Tibial artery (tissue), 4 donors: ENCODE data around the gene FAM236A.
"Not testable (repeated sequence)": the region's sequence is repeated elsewhere in the genome, so short reads cannot be mapped to it uniquely, and the experiment has no call there.

Experiments
- DNase-seq, 2 donors: peaks; one replicate each; pipeline ENCODE4 v3.0.0-alpha.2; 2019
- H3K27ac ChIP-seq, 2 donors: fragments of 200-600 bp; sonication (generic) in 1 of 2; 1 replicate in 1 of 2; 2 replicates in 1 of 2; pipeline ENCODE4 v1.5.1; 2018 to 2019; ENCODE audit warnings: mild to moderate bottlenecking in 1 of 2
- H3K27me3 ChIP-seq, 2 donors: fragments of 200-600 bp; sonication (generic) in 1 of 2; one replicate each; pipeline versions ENCODE4 v1.5.1 to v1.6.0; 2016 to 2019
- H3K36me3 ChIP-seq, 3 donors: fragments of 200-600 bp; sonication (generic) in 2 of 3; one replicate each; pipeline ENCODE4 v1.5.1; 2016 to 2019; ENCODE audit warnings: mild to moderate bottlenecking in 2 of 3
- H3K4me1 ChIP-seq, 4 donors: fragments of 200-600 bp; sonication (generic) in 2 of 4; 1 replicate in 3 of 4; 2 replicates in 1 of 4; pipeline ENCODE4 v1.5.1; 2016 to 2019
- H3K4me3 ChIP-seq, 2 donors: fragments of 200-600 bp; sonication (generic) in 1 of 2; 1 replicate in 1 of 2; 2 replicates in 1 of 2; pipeline ENCODE4 v1.5.1; 2018 to 2019; ENCODE audit warnings: mild to moderate bottlenecking in 2 of 2
- H3K9me3 ChIP-seq, 3 donors: fragments of 200-600 bp; sonication (generic) in 1 of 3; one replicate each; pipeline ENCODE4 v1.5.1; 2016 to 2019
- intact Hi-C: fragments of 100-400 bp; cut with DNase I; formaldehyde crosslinking; loops from one replicate; pipeline ENCODE4 v1.15.0; 2023; ENCODE audit warnings: low total_unique reads

Gene FAM236A

GRCh38 chrX:72937906-72938305, at the start of gene FAM236A:
FAM236A (plus strand) TSS chrX:72938206; CDS start chrX:72938263, 57 bp downstream.
- H3K4me1 ChIP-seq, H3K36me3 ChIP-seq, H3K27ac ChIP-seq, H3K4me3 ChIP-seq, H3K27me3 ChIP-seq, H3K9me3 ChIP-seq, intact Hi-C loops, DNase-seq: not testable (repeated sequence)

DNA sequence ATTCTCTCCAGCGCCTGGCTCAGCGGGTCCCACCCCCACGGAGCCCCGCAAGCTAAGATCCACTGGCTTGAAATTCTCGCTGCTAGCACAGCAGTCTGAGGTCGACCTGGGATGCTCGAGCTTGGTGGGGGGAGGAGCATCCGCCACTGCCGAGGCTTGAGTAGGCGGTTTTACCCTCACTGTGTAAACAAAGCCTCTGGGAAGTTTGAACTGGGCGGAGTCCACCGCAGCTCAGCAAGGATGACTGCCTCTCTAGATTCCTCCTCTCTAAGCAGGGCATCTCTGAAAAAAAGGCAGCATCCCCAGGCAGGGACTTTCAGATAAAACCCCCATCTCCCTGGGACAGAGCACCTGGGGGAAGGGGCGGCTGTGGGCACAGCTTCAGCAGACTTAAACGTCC, 48.3 kb upstream of the FAM236A start:
- H3K4me1 ChIP-seq, H3K36me3 ChIP-seq, H3K9me3 ChIP-seq, intact Hi-C loops, H3K27me3 ChIP-seq, DNase-seq, H3K27ac ChIP-seq, H3K4me3 ChIP-seq: not testable (repeated sequence)

GRCh38 chrX:72912315-72912714, 25.7 kb upstream of the FAM236A start, which contains the start of gene FAM236C:
FAM236C (plus strand) TSS chrX:72912615; CDS start chrX:72912715, 100 bp downstream.
- H3K4me1 ChIP-seq, H3K27ac ChIP-seq, DNase-seq, H3K36me3 ChIP-seq, H3K9me3 ChIP-seq, intact Hi-C loops, H3K4me3 ChIP-seq, H3K27me3 ChIP-seq: not testable (repeated sequence)

DNA sequence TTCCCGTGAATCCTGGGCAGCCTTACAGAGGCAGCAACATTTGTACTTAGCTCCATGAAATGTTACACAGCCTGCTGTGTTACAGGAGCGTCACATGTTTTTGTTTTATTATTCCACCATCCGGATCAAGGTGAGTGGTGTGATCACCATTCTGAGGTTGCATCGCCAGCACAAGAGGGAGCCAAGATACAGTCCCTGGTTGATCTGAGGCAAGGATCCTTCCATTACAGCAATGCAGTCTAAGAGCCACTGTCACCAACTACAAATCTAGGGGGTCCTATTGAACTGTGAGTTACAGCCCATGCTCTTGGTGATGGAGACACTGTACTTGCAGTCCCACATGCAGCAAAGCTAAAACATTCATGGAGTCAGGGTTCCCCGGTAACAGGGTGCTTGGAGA, 21.9 kb upstream of the FAM236A start:
- H3K4me3 ChIP-seq, intact Hi-C loops, DNase-seq, H3K27me3 ChIP-seq, H3K9me3 ChIP-seq, H3K27ac ChIP-seq, H3K36me3 ChIP-seq, H3K4me1 ChIP-seq: not testable (repeated sequence)

DNA sequence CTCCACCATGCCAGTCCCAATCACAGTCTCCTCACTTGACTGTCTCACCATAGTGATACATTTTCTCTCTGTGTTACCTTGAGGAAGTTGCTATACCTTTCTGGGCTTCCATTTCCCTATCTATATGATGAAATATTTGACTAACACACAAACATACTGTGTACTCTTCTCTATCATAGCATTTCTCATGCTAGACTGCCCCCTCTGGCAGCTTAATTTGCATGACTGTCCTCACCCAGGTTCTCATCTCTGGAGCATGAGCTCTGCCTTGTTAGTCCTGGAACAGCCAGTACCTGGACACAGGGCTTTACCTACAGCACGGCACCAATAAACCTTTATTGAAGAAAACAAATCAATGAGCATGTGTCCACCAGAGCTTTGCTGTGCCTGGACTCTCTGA, 5.7 kb upstream of the FAM236A start:
- H3K27ac ChIP-seq, H3K4me3 ChIP-seq, DNase-seq, H3K9me3 ChIP-seq, H3K4me1 ChIP-seq, intact Hi-C loops, H3K36me3 ChIP-seq, H3K27me3 ChIP-seq: not testable (repeated sequence)

DNA sequence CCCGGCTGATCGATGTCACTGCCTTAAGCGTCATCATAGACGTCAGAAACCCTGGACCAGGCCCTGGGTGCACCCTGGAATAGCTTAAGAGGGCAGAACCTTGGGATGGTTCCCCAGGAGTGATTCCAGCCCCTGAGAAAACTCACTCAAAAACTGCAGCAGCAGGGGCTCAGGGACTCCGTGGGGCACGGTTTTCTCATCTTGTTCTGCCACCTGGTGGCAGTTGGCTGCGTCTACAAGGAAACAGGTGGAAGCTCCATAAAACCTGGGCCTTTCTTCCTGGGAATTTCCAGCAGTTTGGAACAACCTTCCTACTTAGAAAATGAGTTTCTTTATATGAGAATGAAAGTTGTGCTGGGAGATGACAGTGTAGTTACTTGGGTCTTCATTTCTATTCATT, 1.6 kb upstream of the FAM236A start:
- H3K27ac ChIP-seq, intact Hi-C loops, H3K4me1 ChIP-seq, H3K9me3 ChIP-seq, H3K4me3 ChIP-seq, H3K27me3 ChIP-seq, H3K36me3 ChIP-seq, DNase-seq: not testable (repeated sequence)

DNA sequence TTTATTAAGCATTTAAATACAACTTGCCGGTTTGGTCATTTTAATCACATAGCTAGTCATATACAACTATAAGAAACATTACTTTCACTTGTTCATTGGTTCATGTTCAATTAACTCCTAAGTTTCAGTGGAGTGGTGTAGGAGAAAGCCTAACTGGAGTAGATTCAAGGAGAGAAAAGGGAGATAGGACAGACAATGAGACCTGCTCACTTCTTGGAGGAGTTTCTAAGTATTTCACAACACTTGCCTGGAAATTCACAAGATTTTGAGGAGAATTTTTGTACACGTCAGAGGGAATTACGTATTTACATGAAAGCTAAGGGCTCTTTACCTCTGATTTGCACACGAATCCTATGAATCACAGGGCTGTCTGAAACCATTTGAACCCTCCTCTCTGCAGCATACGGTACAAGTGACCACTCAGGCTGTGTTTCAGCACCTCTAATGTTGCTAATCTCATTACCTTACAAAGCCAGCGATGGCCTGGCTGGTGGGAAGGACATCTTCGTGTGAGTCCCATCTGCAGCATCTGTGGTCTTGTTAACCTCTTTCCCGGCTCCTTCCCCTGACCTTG, 1.0 kb upstream of the FAM236A start:
- DNase-seq, intact Hi-C loops: not testable (repeated sequence)

DNA sequence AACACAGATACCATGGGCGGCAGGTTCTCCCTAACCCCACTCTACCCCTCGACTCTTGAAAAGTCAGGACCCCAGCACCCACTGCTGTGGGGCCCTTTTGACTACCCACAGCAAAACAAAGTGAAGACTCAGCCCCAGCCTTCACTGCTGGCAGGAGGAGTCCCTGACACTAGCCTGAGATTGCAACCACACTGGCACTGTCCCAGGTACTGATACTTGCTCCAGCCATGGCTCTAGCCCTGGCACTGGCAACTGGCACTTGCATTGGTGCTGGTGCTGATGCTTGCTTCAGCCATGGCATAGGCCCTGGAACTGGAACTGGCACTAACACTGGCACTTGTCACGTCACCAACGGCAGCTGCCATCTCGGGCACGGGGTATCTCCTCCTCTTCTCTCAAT, 4.3 kb downstream of the FAM236A start:
- H3K4me1 ChIP-seq, H3K4me3 ChIP-seq, intact Hi-C loops, H3K27me3 ChIP-seq, H3K27ac ChIP-seq, DNase-seq, H3K36me3 ChIP-seq, H3K9me3 ChIP-seq: not testable (repeated sequence)

More for the DNA sequence above, 1.0 kb upstream of the FAM236A start:
- not testable (repeated sequence) for H3K4me3 ChIP-seq, H3K36me3 ChIP-seq, H3K27ac ChIP-seq, H3K9me3 ChIP-seq, H3K4me1 ChIP-seq, H3K27me3 ChIP-seq

DNA sequence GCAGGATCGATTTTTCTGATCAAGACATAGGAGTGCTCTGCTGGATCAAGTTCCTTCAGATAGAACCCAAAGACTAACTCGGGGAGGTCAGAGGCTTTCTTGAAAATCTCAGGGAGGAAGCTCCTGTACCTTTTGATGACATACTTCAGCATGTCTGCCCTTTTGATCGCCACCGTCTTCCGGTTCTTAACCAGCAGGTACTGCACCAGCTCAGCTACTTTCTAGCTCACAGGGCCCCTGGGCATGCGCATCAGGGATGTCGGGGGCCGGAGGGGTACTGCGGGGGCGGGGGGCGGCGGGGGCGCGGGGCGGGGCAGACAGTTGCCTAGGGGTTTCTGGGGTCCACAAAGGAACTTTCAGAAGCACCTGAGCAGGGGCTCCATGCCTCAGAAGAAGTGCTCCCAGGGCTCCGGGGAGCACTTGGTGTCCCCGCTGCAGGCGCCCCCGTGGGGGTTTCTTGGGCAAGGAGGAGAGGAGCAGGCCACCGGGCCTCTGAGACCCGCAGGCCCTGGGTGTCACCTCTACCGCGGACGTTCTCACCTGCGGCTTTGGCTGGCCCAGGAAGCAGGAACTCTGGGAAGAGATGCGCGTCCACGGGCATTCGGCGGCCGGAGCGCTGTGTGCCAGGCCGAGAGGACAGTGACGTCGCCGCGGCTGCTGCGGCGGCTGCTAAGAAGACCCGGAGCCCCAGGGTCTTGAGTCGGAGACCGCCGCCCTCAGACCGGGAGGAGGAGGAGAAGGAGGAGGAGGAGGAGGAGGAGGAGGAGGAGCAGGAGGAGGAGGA, 5.2 kb downstream of the FAM236A start:
- H3K27ac ChIP-seq, H3K4me3 ChIP-seq, H3K36me3 ChIP-seq, H3K4me1 ChIP-seq, H3K9me3 ChIP-seq, H3K27me3 ChIP-seq, intact Hi-C loops, DNase-seq: not testable (repeated sequence)

- DNase-seq, H3K9me3 ChIP-seq, H3K27ac ChIP-seq, H3K4me1 ChIP-seq, H3K4me3 ChIP-seq, H3K27me3 ChIP-seq, H3K36me3 ChIP-seq, intact Hi-C loops: not testable (repeated sequence)
Measured at GRCh38 chrX:72943819-72944169, 5.8 kb downstream of the FAM236A start, which contains the start of gene DMRTC1. DMRTC1 (minus strand) TSS chrX:72943837; CDS start chrX:72875694, 68,143 bp downstream.

GRCh38 chrX:72959971-72960370, 22.0 kb downstream of the FAM236A start:
- H3K36me3 ChIP-seq, H3K27ac ChIP-seq, H3K4me1 ChIP-seq, H3K9me3 ChIP-seq, H3K4me3 ChIP-seq, DNase-seq, intact Hi-C loops, H3K27me3 ChIP-seq: not testable (repeated sequence)

DNA sequence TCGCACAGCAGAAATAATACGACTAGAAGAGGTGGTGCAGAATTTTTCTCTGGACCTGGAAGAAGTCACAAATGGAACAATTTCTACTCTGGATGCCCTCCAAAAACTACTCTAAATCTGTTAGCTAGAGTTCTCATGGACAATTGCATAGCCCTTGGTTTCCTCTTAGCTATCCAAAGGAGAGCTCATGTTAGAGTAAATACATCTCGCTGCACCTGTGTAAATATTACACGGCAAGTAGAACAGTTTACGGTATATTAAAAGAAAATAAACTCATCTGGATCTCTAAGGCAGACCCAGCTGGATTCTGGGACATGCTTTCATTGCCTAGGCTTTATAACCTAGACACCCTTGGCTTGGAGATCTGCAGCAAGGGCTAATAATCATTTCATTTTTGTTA, 33.9 kb downstream of the FAM236A start:
- H3K27ac ChIP-seq, H3K9me3 ChIP-seq, H3K36me3 ChIP-seq, intact Hi-C loops, H3K4me3 ChIP-seq, H3K27me3 ChIP-seq, H3K4me1 ChIP-seq, DNase-seq: not testable (repeated sequence)

GRCh38 chrX:72974885-72975284, 36.9 kb downstream of the FAM236A start:
- H3K27me3 ChIP-seq, H3K4me1 ChIP-seq, H3K36me3 ChIP-seq, DNase-seq, H3K27ac ChIP-seq, H3K9me3 ChIP-seq, H3K4me3 ChIP-seq, intact Hi-C loops: not testable (repeated sequence)

GRCh38 chrX:72980894-72981469, 43.0 kb downstream of the FAM236A start:
- H3K36me3 ChIP-seq, intact Hi-C loops, H3K4me1 ChIP-seq: not testable (repeated sequence)

More at GRCh38 chrX:72980894-72981469, 43.0 kb downstream of the FAM236A start:
- H3K4me3 ChIP-seq, H3K27ac ChIP-seq, DNase-seq, H3K27me3 ChIP-seq, H3K9me3 ChIP-seq: not testable (repeated sequence)
